Measurements from ENCODE around the gene TAF1B.

- TF ChIP-seq CTCF (IDR thresholded peaks at IDR 0.05; ENCODE audit: poor library complexity) (no peak), EZH2 (IDR thresholded peaks at IDR 0.05; ENCODE audit: borderline replicate concordance) (no peak), EZH2phosphoT487 (IDR thresholded peaks at IDR 0.05; ENCODE audit: low read depth, severe bottlenecking, unreplicated experiment) (no peak)
These were observed 24.6 kb downstream of the TAF1B start for GRCh38 chr2:9867881-9868280.
